GM19193 (cell line): ENCODE data around the gene SORCS2.

ENCODE experiments used
- POLR2A ChIP-seq: IDR thresholded peaks from 4 replicates; pipeline ENCODE4 v1.6.1; 2011; ENCODE audit not compliant: insufficient read depth, insufficient read length; ENCODE audit errors: extremely low read depth

Gene SORCS2

GRCh38 chr4:7501314-7501713 is 309.0 kb downstream of the SORCS2 start:
- no peak for TF ChIP-seq POLR2A

- TF ChIP-seq POLR2A = no peak
Observed at GRCh38 chr4:7501873-7502272, 309.5 kb downstream of the SORCS2 start.

GRCh38 chr4:7503559-7504249 is 311.4 kb downstream of the SORCS2 start:
- no peak for TF ChIP-seq POLR2A

- no peak for TF ChIP-seq POLR2A
Observed at GRCh38 chr4:7505116-7505900, 313.0 kb downstream of the SORCS2 start.

- TF ChIP-seq POLR2A = no peak
Observed at GRCh38 chr4:7506119-7506518, 313.8 kb downstream of the SORCS2 start.

- no peak for TF ChIP-seq POLR2A
Observed at GRCh38 chr4:7506572-7506971, 314.2 kb downstream of the SORCS2 start.

GRCh38 chr4:7507381-7507780 is 315.0 kb downstream of the SORCS2 start:
- no peak for TF ChIP-seq POLR2A

GRCh38 chr4:7510066-7510465 is 317.7 kb downstream of the SORCS2 start:
- no peak for TF ChIP-seq POLR2A

- TF ChIP-seq POLR2A = no peak
Observed at GRCh38 chr4:7510538-7510937, 318.2 kb downstream of the SORCS2 start.

- TF ChIP-seq POLR2A = no peak
Observed at GRCh38 chr4:7511525-7511924, 319.2 kb downstream of the SORCS2 start.

GRCh38 chr4:7512428-7512827 is 320.1 kb downstream of the SORCS2 start:
- no peak for TF ChIP-seq POLR2A

GRCh38 chr4:7512946-7513345 is 320.6 kb downstream of the SORCS2 start:
- TF ChIP-seq POLR2A = no peak

- no peak for TF ChIP-seq POLR2A
Observed at GRCh38 chr4:7513671-7514070, 321.3 kb downstream of the SORCS2 start.

GRCh38 chr4:7514281-7514680 is 321.9 kb downstream of the SORCS2 start:
- TF ChIP-seq POLR2A = no peak

GRCh38 chr4:7514789-7515188 is 322.5 kb downstream of the SORCS2 start:
- TF ChIP-seq POLR2A = no peak

- TF ChIP-seq POLR2A = no peak
Observed at GRCh38 chr4:7515390-7515902, 323.1 kb downstream of the SORCS2 start.
